Measurements from ENCODE around the gene PEAK1. TPM values are rescaled to one million over a fixed set of nuclear protein-coding genes. Genes with fewer than 3 reads are reported as not detected.

Gene PEAK1
- polyA plus RNA-seq, 1 donor (not counting 4 experiments of a cell fraction or from before 2014, with no cell fraction given): 5.9 TPM

- no peak overlapping the region for H3K4me3 ChIP-seq (ENCODE audit: control insufficient read depth in 2 of 3, extremely low read depth in 1 of 3, insufficient read depth in 2 of 3, low read depth in 1 of 3, low read length in 3 of 3)
- FAIRE-seq (no peak), DNase-seq (ENCODE audit: low read depth, low spot score) (no peak)
- H3K27me3 ChIP-seq (ENCODE audit: control insufficient read depth, extremely low read depth, insufficient read depth, low read length): no peaks in the 10 kb centered on the region
- no peaks in the 10 kb centered on the region for H3K9me1 ChIP-seq (ENCODE audit: control insufficient read depth, extremely low read depth, insufficient read depth, low read length)
- no peaks in the 10 kb centered on the region for H3K4me1 ChIP-seq (ENCODE audit: control insufficient read depth, extremely low read depth, insufficient read depth, low read length)
- no peak overlapping the region for H2AFZ ChIP-seq (ENCODE audit: control insufficient read depth, low read length)
- no peak overlapping the region for H3K27ac ChIP-seq (ENCODE audit: control insufficient read depth, insufficient read depth, low read length)
- H3K79me2 ChIP-seq (ENCODE audit: control insufficient read depth, insufficient read depth, low read length): no peaks in the 10 kb centered on the region
- dilution Hi-C loops (cut with MboI; ENCODE audit: extremely low pct_ligation_motif_present, low sequenced_read_pairs): no loop called here
- no peaks in the 10 kb centered on the region for H4K20me1 ChIP-seq (ENCODE audit: control insufficient read depth, extremely low read depth, insufficient read depth, low read length)
- H3K4me2 ChIP-seq (ENCODE audit: control insufficient read depth, extremely low read depth, insufficient read depth, low read depth, low read length): no peak overlapping the region
- no peaks in the 10 kb centered on the region for H3K9me3 ChIP-seq (ENCODE audit: control insufficient read depth, low read depth, low read length)
- no peak for TF ChIP-seq EZH2 (IDR thresholded peaks at IDR 0.05; ENCODE audit: low read length)
- TF ChIP-seq CTCF (optimal IDR thresholded peaks at IDR 0.05 in 1 of 3, IDR thresholded peaks at IDR 0.05 in 1 of 3, conservative IDR thresholded peaks at IDR 0.05 in 1 of 3; ENCODE audit: extremely low read depth in 1 of 3, insufficient read depth in 2 of 3, low read length in 3 of 3): no peak
- no peak overlapping the region for H3K9ac ChIP-seq (ENCODE audit: control insufficient read depth, extremely low read depth, insufficient read depth, low read length)
- no peaks in the 10 kb centered on the region for H3K36me3 ChIP-seq (ENCODE audit: control insufficient read depth in 2 of 2, extremely low read depth in 1 of 2, insufficient read depth in 2 of 2, low read length in 2 of 2)
Observed at GRCh38 chr15:77247116-77247515, 172.8 kb downstream of the PEAK1 start.

- H2AFZ ChIP-seq (ENCODE audit: control insufficient read depth, low read length): no peak overlapping the region
- no peak overlapping the region for H3K4me2 ChIP-seq (ENCODE audit: control insufficient read depth, extremely low read depth, insufficient read depth, low read depth, low read length)
- FAIRE-seq (no peak), DNase-seq (ENCODE audit: low read depth, low spot score) (no peak)
- H4K20me1 ChIP-seq (ENCODE audit: control insufficient read depth, extremely low read depth, insufficient read depth, low read length): no peaks in the 10 kb centered on the region
- H3K9me3 ChIP-seq (ENCODE audit: control insufficient read depth, low read depth, low read length): no peaks in the 10 kb centered on the region
- TF ChIP-seq CTCF (optimal IDR thresholded peaks at IDR 0.05 in 1 of 3, IDR thresholded peaks at IDR 0.05 in 1 of 3, conservative IDR thresholded peaks at IDR 0.05 in 1 of 3; ENCODE audit: extremely low read depth in 1 of 3, insufficient read depth in 2 of 3, low read length in 3 of 3) (no peak), EZH2 (IDR thresholded peaks at IDR 0.05; ENCODE audit: low read length) (no peak)
- H3K27ac ChIP-seq (ENCODE audit: control insufficient read depth, insufficient read depth, low read length): no peak overlapping the region
- H3K9ac ChIP-seq (ENCODE audit: control insufficient read depth, extremely low read depth, insufficient read depth, low read length): no peak overlapping the region
- no peaks in the 10 kb centered on the region for H3K4me1 ChIP-seq (ENCODE audit: control insufficient read depth, extremely low read depth, insufficient read depth, low read length)
- no peaks in the 10 kb centered on the region for H3K79me2 ChIP-seq (ENCODE audit: control insufficient read depth, insufficient read depth, low read length)
- no peaks in the 10 kb centered on the region for H3K36me3 ChIP-seq (ENCODE audit: control insufficient read depth in 2 of 2, extremely low read depth in 1 of 2, insufficient read depth in 2 of 2, low read length in 2 of 2)
- no peak overlapping the region for H3K4me3 ChIP-seq (ENCODE audit: control insufficient read depth in 2 of 3, extremely low read depth in 1 of 3, insufficient read depth in 2 of 3, low read depth in 1 of 3, low read length in 3 of 3)
- H3K9me1 ChIP-seq (ENCODE audit: control insufficient read depth, extremely low read depth, insufficient read depth, low read length): no peaks in the 10 kb centered on the region
- no peaks in the 10 kb centered on the region for H3K27me3 ChIP-seq (ENCODE audit: control insufficient read depth, extremely low read depth, insufficient read depth, low read length)
- dilution Hi-C loops (cut with MboI; ENCODE audit: extremely low pct_ligation_motif_present, low sequenced_read_pairs): no loop called here
Observed at GRCh38 chr15:77243716-77244401, 176.0 kb downstream of the PEAK1 start.

All from keratinocyte (primary cell).